Caki2 (cell line): Measurements from ENCODE around the gene NEIL1. TPM values are rescaled to one million over a fixed set of nuclear protein-coding genes. Genes with fewer than 3 reads are reported as not detected.

ENCODE experiments used
- DNase-seq: peaks from one replicate; pipeline ENCODE4 v3.0.0-alpha.2; 2015; ENCODE audit warnings: low read depth
- in situ Hi-C: cut with HindIII; loops from 2 replicates; pipeline ENCODE4 v1.10.0; 2016; ENCODE audit warnings: low sequenced_read_pairs, low pct_unique_long_range_greater_than_20kb, mixed read lengths
- total RNA-seq: library from RNA; depleted of rRNA; stranded (reverse); fragments of >200 nt; shearing (Covaris generic); gene quantifications from 2 replicates; pipeline ENCODE4 v1.2.3, GENCODE V29; 2014; ENCODE audit warnings: low replicate concordance

The NEIL1 gene
- total RNA-seq, 1 experiment from 2014 or later: not detected

DNA sequence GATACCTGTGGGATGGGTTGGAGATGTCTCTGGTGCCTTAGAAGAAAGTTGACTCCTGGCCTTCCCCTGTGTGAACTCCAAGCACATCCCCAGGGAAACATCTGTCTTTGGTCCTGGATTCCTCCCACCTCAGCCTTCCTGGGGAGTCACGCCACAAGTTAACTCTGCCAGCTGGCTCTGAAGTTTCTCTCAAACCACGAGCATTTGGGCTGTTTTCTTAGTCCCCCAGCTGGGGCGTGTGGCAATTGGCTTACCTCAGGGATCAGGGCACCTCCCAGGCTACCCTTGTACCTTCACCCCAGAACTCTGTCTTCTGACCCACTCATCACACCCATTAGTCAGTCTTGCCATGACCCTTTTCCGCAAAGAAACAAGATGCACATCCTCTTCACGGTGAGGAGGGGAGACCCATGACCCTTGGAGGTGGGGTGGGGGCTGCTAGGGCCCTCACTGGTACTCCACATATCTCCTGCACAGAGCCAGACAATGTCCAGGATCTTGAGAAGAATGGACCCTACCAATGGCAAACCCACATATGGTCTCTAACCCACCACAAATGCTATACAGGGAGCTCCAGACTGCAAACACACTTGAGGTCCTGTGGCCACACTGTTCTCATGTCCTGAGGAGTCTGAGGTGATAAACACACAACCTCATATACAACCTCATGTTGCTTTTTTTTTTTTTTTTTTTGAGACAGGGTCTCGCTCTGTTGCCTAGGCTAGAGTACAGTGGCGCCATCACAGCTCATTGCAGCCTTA lies 3.9 kb downstream of the NEIL1 start:
- DNase-seq: no peak
- in situ Hi-C loops: no loop called here

- in situ Hi-C loops: no loop called here
- DNase-seq: no peak
Measured at GRCh38 chr15:75352186-75353080, 5.6 kb downstream of the NEIL1 start.

DNA sequence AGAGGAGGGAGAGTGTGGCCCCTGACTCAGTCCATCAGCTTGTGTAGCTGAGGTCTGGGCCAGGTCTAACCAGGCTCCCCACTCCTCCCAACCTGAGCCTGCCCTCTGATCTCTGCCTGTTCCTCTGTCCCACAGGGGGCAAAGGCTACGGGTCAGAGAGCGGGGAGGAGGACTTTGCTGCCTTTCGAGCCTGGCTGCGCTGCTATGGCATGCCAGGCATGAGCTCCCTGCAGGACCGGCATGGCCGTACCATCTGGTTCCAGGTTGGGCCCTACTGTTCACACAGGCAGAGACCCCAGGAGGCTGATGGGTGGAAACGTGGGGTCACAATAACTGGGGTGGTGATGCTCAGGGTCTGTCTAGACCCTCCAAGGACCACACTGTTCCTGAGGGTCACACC lies 6.8 kb downstream of the NEIL1 start:
- in situ Hi-C loops: no loop called here
- DNase-seq: no peak

GRCh38 chr15:75354454-75354853 lies 7.6 kb downstream of the NEIL1 start:
- in situ Hi-C loops: no loop called here
- no peak for DNase-seq

GRCh38 chr15:75355369-75355768 lies 8.5 kb downstream of the NEIL1 start:
- in situ Hi-C loops: no loop called here
- DNase-seq: no peak

- in situ Hi-C loops: no loop called here
- no peak for DNase-seq
Measured at GRCh38 chr15:75356006-75356405, 9.2 kb downstream of the NEIL1 start.

GRCh38 chr15:75356517-75356916 lies 9.7 kb downstream of the NEIL1 start:
- in situ Hi-C loops: no loop called here
- DNase-seq: no peak

GRCh38 chr15:75357976-75358673 lies 11.3 kb downstream of the NEIL1 start:
- no peak for DNase-seq
- in situ Hi-C loops: no loop called here

DNA sequence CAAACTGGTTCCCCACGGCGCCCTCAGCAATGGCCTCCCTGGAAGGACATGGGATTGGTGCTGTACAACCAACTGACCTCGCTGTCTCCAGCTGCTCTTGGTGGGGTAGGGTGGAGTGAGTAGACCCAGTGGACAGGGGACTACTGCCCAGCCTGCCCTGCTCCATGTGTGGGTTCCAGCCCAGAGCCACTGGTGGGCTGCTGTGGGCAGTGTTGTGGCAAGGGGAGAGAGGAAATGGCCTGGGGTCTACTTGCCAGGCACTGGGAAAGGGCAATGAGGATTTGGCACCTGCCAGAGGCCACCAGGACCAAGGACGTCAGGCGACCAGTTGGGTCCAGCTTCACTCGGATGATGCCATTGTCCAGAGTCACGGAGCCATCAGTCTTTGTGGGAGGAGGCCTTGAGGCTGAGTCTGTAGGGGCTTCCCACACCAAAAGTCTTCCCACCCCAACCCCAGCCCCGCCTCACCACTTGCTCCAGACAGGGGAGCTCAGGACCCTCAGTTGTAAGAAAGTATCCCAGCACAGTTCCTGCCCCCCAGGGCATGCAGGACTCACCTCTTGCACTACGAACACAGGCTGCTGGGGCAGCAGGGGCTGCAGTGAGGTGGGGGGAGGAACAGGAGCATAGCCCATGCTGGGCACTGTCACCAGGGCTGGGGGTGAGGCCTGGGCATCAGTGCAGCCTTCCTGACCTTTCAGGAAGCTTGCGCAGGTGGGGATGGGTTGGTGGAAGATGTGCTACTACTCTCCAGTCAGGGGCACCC lies 12.1 kb downstream of the NEIL1 start:
- DNase-seq: no peak
- in situ Hi-C loops: no loop called here

GRCh38 chr15:75359537-75360250 lies 12.9 kb downstream of the NEIL1 start:
- in situ Hi-C loops: no loop called here
- DNase-seq: no peak

- in situ Hi-C loops: no loop called here
- DNase-seq: no peak
Measured at GRCh38 chr15:75360391-75360790, 13.6 kb downstream of the NEIL1 start.

DNA sequence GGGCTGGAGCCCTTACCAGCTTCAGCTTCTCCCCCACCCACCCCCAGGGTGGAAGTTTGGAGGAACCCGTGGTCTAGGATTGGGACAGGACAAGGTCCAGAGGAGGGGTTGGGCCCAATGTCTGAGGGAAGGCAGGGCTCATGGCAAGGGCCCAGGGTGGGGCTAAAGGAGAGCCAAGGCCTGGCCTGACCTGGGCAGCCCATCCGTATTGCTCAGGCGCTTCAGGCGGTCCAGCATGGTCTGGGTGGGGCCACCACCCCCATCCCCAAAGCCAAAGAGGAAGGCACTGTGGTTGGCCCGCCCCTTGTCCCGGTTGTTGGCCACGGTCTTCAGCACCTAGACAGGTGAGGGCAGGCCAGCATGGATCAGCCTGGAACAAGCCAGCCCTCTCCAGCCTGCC lies 14.0 kb downstream of the NEIL1 start:
- in situ Hi-C loops: no loop called here
- no peak for DNase-seq

DNA sequence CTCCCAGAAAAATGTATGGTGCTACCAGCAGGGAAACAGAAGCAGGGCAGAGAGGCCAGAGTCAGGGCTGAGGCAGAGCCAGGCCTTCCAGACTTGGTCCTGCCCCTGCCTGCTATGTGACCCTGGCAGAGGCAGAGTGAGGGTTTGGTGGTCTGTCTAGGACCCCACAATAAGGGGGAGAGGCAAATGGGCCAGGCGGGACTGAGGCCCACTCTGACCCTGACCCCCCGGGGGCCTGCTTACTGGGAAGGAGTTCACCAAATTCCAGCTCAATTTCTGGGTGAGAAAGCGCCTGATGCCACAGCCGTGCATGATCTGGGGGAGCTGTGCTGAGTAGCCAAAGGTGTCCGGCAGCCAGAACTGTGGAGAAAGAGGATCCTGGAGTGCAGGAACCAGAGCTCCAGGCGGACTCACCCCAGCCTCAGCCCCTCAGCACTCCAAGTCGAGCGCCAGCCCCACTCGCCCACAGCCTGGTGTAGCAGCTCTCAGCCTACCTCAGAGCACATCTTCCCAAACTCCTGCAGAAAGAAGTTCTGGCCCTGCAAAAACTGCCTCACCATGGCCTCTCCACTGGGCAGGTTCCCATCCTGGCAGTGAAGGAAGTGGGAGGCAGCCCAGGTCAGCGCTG lies 14.6 kb downstream of the NEIL1 start:
- in situ Hi-C loops: no loop called here
- no peak for DNase-seq

- in situ Hi-C loops: no loop called here
- no peak for DNase-seq
Measured at GRCh38 chr15:75361989-75362641, 15.3 kb downstream of the NEIL1 start.

- in situ Hi-C loops: no loop called here
- DNase-seq: no peak
Measured at GRCh38 chr15:75362642-75363249, 15.9 kb downstream of the NEIL1 start.

- no peak for DNase-seq
- in situ Hi-C loops: no loop called here
Measured at GRCh38 chr15:75363786-75364185, 16.9 kb downstream of the NEIL1 start.
